HG02852 (cell line): ENCODE results near the gene LGR6.
"Not testable (repeated sequence)": the region's sequence is repeated elsewhere in the genome, so short reads cannot be mapped to it uniquely, and the experiment has no call there.

Experiments
- ATAC-seq: cut with Tn5 transposase; IDR thresholded peaks from one replicate; pipeline ENCODE4 v1.9.1; 2021; ENCODE audit warnings: mild to moderate bottlenecking, moderate library complexity; ENCODE audit not compliant: unreplicated experiment

Gene LGR6

DNA sequence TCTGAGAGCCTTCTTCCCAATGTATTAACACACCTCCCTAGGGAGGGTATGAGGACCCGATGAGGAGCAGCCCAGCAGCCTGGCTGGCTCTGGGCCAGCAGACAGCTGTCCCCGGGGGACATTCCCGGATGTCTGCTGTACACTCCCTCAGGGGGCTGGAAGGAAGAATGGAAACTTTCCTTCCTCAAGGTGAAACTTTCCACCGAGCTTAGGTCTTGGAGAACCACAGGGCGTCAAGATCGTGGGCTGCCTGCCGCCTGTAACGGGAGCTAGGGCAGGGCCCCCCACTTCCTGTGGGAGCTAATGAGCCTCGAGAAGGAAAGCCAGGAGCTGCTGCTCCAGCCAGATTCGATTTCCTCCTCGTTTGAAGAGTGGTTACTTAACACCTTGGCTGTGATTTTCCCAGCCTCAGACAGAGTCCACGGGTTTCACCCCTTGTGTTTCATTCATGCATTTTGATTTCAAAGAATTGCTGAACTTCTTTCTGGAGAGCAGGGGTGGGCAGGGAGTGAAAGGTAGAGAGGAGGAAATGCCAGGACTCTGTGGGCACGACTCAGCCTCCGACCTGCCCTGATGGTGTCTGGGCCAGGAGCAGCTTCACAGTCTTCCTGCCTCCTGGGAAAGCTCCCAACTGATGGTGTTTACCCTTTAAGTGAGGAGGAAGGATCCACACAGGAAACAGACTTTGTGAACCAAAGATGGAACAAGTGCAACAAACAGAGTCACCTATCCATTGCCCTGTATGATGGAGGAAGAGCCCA lies 118.5 kb downstream of the LGR6 start:
- ATAC-seq, result no peak

DNA sequence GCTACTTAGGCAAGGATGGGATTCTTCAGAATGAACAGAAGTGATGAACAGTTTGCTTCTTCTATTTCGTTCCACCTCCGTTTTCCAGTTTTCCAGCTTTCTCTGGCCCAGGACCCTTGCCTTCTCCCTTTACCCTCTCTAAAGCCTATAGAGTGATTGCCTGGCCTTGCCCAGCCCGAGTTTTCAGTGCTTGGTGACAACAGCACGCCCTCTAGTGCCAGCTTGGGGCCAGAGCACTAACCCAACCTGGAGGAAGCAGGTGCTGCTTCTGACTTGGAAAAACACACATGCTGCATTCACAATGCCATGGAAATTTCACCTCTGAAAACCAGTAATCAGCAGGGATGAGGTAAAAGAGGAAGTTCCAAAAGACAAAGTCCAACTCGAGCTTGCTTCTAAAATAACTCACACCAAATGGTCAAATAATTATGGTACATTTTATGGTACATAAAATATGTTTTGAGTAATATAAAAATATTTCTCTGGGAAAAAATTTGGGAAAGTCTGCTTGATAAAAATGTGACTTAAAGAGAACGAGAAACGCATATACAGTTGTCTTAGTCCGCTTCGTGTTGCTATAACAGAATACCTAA lies 122.1 kb downstream of the LGR6 start:
- ATAC-seq, result no peak

DNA sequence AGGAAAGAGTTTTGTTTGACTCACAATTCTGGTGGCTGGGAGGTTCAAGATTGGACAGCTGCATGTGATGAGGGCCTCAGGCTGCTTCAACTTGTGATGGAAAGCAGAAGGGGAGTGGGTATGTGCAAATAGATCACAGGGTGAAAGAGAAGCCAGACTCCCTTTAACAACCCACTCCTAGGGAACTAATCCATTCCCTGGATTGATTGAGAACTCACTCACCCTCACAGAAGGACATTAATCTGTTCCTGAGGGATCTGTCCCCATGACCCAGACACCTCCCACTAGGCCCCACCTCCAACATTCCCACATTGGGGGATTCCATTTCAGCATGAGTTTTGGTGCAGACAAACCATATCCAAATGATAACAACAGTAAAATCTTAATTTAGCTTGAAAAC lies 122.6 kb downstream of the LGR6 start:
- no peak for ATAC-seq

DNA sequence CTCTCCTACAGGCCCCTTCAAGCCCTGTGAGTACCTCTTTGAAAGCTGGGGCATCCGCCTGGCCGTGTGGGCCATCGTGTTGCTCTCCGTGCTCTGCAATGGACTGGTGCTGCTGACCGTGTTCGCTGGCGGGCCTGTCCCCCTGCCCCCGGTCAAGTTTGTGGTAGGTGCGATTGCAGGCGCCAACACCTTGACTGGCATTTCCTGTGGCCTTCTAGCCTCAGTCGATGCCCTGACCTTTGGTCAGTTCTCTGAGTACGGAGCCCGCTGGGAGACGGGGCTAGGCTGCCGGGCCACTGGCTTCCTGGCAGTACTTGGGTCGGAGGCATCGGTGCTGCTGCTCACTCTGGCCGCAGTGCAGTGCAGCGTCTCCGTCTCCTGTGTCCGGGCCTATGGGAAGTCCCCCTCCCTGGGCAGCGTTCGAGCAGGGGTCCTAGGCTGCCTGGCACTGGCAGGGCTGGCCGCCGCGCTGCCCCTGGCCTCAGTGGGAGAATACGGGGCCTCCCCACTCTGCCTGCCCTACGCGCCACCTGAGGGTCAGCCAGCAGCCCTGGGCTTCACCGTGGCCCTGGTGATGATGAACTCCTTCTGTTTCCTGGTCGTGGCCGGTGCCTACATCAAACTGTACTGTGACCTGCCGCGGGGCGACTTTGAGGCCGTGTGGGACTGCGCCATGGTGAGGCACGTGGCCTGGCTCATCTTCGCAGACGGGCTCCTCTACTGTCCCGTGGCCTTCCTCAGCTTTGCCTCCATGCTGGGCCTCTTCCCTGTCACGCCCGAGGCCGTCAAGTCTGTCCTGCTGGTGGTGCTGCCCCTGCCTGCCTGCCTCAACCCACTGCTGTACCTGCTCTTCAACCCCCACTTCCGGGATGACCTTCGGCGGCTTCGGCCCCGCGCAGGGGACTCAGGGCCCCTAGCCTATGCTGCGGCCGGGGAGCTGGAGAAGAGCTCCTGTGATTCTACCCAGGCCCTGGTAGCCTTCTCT lies 124.6 kb downstream of the LGR6 start:
- ATAC-seq, result no peak

DNA sequence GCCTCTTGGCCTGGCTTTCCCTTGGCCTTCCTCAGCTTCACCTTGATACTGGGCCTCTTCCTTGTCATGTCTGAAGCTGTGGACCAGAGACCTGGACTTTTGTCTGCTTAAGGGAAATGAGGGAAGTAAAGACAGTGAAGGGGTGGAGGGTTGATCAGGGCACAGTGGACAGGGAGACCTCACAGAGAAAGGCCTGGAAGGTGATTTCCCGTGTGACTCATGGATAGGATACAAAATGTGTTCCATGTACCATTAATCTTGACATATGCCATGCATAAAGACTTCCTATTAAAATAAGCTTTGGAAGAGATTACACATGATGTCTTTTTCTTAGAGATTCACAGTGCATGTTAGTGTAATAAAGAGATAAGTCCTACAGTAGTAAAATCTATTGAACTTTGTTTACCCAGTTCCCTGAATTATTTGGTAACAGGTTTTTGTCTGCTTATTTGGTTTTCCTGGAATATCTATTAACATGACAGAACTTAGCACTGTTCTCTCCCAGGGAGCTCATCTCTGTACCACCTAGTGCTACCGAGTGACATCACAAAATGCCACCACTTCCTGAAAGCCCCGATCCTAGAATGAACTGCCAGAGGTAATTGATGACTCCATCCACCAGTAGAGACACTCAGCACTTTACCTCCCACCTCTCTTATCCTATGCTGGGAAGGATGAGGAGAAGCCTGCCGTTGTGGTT lies 125.9 kb downstream of the LGR6 start:
- no peak for ATAC-seq

DNA sequence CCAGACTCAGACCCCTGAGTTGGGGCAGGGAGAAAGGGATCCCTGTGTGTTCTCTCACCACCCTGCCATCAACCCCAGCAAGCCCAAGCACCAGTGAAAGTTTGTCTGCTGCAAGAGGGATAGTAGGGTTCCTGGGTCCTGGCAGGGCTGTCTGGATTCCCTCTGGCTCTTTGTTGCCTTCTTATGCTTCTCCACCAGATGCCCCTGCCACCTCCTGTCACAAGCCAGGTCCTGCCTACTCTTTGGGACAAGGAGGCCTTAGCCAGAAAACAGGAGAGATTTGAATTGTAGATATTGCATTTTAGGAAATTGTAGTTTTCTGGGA lies 126.4 kb downstream of the LGR6 start:
- ATAC-seq, result no peak

DNA sequence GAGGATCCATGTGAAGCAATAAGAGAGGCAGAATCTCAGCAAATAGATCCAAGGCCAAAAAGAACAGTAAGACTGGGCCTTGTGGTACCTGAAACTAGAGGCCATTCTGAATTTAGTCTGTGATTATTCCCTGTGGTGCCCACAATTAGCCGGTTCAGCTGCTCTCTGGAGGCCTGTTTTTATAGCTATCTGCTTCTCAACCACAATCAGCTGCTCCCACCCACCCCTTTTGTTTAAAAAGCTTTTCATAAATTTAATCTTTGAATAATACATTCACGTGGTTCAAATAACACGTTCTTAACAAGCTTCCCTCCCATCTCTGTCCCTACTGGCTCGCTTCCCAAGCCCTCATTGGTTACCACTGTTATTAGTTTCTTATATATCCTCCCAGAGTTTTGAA lies 130.1 kb downstream of the LGR6 start:
- no peak for ATAC-seq

DNA sequence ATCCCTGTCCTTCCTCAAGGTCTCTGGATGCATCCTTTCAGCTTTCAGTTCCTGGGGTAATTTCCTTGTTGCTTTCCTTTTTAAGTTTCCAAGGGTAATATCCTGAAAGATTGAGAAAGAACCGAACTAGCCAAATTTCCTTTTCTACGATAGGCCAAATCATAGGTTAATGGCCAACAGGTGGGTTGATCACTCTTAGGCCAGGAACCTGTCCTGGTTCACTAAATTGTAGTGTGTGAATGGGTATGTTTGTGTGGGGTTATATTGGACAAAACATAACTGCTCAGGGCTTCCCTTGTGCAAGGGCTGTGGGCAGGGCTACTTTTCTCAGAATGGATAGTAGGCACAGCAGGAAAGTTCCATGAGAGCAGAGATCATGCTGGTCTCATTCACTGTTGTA lies 131.0 kb downstream of the LGR6 start:
- no peak for ATAC-seq

DNA sequence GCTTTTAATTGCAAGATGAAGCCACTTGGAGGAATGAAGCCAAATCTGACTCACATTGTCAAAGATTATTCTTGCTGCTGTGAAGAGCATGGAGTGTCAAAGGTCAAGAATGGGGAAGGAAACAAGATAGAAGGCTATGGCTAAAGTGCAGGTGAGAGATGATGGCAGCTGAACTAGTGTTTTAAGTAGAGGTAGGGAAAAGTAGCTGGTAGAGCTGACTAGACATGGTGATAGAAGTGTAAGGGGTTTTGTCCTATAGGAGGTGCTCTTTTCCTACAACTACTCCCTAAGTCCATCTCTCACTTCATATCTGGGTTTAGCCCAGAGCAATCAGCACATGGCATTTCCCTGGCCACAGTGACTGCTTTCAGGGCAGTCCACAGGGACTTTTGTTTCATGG lies 136.3 kb downstream of the LGR6 start:
- ATAC-seq, result no peak

DNA sequence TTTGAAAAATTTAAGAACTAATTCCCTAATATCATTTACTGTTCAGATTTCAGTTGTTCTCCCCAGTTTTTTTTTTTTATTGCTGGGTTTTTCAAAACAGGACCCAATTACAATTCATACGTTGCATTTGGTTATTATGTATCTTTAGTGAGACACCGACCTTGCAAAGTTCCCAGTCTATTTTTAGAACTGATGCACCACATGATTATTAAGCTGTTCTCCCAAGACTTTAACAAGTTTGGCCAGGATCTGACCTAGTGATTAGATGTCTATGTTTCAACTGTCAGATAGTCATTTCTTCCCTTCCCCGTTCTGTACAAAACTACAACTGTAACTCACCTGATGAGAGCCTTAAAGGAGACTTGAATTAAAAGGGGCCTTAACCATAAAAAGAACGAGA lies 140.3 kb downstream of the LGR6 start:
- no peak for ATAC-seq

DNA sequence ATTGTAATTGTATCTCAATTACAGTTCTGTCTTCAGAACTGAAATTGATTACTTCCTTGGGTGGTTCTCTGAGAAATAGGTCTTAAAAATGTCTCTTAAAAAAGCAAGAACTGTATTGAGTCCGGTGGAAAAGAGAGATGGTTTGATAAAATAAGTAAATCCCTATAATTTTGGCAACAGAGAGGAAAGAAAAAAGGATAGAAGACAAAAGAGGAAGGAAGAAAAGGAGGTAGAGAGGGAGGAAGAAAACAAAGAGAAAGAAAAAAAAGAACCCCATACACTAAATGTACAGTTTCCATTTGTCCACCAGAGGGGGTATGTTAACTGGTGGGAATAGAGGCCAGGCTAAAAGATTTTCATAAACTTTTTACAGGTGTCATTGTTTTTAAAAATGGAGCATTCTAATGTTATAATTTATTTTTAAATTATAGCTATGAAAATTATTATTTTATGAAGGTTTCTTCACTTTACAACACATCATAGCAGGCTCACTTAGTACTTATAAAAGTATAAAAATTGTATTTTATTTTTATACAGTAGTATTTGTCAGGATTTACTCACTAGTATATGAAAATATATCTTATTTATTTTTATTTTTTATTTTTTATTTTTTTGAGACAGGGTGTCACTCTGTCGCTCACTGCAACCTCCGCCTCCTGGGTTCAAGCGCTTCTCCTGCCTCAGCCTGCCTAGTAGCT lies 150.2 kb downstream of the LGR6 start:
- ATAC-seq, result no peak

DNA sequence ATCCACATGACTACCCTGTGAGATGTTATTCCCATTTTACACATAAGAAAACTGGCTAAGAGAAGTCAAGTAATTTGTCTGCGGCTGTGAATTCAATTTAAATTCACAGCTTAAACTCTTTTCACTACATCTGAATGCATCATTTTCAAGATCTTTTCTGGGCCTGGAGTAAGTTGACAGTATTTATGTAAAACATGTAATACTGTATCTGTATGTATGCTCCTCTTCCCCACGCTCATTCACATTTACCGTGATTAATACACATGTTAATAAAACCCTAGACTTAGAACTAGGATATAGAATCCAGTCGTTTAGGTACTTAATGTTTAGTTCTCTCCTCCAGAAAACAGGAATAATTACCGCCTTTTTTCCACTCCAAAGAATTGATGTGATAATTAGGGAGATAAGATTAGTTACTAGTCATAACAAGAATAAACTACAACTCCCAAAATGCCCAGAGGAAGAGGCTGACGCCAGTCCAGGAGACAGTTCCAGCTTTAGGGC lies 154.5 kb downstream of the LGR6 start:
- no peak for ATAC-seq

DNA sequence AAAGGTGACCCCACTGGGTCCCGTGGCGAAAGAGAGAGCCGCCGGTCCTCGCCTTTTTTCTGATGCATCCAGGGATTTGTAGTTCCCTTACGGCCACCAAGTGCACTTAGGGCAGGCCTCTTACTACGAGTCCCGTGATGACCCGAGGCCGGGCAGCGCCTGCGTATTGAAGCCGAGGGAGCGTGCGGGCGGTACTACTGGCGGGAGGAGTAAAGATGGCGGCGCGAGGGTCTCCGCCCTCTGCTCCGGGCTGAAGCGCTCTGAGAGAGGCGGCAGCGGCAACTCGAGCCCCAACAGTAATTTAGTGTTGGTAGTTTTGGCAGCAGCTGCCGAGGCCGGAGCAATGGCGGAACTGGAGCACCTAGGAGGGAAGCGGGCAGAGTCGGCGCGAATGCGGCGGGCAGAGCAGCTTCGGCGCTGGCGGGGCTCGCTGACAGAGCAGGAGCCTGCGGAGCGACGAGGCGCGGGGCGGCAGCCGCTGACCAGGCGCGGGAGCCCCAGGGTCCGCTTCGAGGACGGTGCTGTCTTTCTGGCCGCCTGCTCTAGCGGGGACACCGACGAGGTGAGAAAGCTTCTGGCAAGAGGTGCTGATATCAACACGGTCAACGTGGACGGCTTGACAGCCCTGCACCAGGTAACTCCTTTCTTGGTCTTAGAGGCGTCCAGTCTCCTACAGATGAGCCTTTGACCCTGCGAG lies 155.1 kb downstream of the LGR6 start, which contains the start of gene PPP1R12B:
TSS of gene PPP1R12B (plus strand) at position 191 of the 697 bp plus-strand sequence. CDS start at position 344, 153 bp downstream.
- peak; percentile 96 for ATAC-seq

DNA sequence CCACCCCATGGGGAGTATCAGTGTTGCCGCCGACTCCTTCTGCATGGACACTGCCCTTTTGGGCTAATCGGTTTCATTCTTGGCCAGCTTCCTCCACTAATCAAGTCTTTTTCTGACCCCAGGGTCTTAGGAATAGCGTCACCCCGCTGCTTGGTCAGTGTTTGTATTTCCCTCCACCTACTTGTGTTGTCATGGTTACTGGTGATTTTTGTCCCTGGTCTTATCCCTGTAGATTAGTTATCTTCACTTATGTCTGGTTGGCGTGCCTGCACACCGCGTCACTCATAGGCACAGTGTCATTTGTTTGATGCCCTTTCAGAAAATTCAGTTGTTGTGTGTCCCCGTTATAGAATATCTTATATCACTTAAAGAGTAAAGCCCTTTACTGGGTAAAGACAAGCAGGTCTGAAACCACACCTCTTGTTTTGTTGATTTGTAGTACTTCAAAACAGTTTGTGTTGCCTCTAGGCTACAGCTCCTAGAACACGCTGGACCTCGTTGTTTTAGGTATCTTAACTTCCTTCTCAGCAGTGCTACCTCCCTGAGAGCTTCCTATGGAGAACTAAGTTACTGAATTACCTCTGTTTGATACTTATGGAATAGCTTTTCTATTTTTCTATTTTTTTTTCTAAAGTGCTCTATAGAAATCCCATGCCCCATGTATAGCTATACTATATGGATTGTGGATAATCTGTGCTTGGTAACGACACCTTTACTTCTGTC lies 155.8 kb downstream of the LGR6 start:
- no peak for ATAC-seq

DNA sequence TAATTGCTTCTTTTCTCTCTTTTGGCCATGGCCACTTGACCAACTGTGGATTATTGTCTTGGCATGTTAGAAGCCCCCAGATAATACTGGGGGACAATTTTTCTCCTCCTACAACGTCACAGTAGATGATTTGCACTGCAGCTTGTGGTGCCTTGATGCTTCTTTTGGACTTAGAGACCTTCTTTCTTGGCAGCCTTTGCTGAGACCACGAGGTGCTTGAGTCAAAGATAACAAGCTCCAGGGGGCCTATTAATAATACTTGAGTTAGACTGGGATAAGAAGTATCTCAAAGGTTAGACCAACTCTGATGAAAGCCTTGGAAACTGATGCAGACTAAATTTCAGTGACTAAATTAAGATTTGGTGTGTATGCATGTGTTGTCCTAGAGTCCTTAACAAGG lies 158.1 kb downstream of the LGR6 start:
- ATAC-seq, result no peak

DNA sequence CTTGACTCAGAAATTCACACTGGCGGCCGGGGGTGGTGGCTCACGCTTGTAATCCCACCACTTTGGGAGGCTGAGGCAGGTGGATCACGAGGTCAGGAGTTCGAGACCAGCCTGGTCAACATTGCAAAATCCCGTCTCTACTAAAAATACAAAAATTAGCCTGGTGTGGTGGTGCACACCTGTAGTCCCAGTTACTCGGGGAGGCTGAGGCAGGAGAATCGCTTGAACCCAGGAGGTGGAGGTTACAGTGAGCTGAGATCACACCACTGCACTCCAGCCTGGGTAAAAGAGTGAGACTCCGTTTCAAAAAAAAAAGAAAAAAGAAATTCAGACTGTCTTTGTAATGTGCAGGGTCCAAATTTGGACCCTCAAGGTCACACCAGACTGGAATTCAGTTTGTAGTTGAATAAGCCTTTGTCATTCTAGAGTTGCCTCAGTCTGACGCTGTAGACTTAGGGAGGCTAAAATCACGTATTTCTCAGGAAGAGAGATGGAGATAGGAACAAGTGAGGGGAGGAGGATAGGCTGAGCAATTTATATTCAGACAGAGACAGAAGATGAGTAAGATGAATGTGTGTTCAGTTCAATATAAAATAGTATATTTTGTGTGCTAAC lies 159.1 kb downstream of the LGR6 start:
- ATAC-seq, result not testable (repeated sequence)

DNA sequence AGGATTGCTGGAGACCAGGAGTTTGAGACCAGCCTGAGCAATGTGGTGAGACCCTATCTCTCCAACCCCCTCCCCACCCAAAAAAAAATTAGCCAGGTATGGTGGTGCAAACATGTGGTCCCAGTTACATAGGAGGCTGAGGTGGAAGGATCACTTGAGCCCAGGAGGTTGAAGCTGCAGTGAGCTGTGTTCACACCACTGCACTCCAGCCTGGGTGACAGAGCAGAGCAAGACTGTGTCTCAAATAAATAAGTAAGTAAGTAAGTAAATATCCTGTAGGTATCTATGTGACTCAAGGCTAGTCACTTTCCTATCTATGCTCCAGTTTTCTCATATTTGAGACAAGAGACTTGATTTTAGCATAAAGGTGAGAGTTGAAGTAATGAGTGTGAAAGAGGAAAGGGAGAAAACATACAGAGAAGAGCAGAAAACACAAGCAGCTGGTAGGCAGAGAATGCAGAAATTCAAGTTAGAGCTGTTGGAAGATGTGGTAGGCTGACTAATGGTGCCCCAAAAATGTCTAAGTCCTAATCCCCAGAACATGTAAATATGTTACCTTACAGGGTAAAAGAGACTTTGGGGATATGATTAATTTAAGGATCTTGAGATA lies 162.4 kb downstream of the LGR6 start:
- ATAC-seq, result no peak

DNA sequence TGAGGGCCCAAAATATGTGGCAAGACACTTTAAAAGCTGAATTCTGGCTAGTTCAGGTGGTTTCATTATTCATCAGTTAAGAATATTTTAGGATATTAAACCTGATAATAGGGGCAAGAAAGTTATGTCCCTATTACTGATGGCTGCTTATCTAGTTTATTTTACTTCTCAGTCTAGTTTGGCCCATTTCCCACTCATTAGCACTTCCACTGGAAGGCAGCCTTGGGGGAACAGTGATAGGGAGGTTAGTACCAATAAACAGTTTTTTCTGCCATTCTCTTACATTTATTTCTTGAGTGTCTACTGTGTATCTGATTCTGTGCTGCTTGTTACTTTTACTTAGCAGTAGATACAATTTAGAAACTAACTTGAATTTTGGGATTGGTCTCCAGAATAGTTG lies 163.9 kb downstream of the LGR6 start:
- no peak for ATAC-seq
